Uterus (tissue), 2 donors: ENCODE data around the gene PSTPIP1.

Experiments
- CTCF ChIP-seq, 4 experiments: fragments of 200-600 bp in 2 of 4; fragments of 450-650 bp in 2 of 4; sonication (generic) in 2 of 4; IDR thresholded peaks; one replicate each; pipeline ENCODE4 v1.5.1; 2016 to 2019; ENCODE audit warnings: antibody characterized with exemption in 4 of 4, mild to moderate bottlenecking in 2 of 4, moderate library complexity in 1 of 4
- POLR2A ChIP-seq, 2 donors: fragments of 450-650 bp; IDR thresholded peaks; one replicate each; pipeline ENCODE4 v1.6.1; 2016; ENCODE audit warnings: antibody characterized with exemption in 2 of 2, mild to moderate bottlenecking in 1 of 2, moderate library complexity in 1 of 2

DNA sequence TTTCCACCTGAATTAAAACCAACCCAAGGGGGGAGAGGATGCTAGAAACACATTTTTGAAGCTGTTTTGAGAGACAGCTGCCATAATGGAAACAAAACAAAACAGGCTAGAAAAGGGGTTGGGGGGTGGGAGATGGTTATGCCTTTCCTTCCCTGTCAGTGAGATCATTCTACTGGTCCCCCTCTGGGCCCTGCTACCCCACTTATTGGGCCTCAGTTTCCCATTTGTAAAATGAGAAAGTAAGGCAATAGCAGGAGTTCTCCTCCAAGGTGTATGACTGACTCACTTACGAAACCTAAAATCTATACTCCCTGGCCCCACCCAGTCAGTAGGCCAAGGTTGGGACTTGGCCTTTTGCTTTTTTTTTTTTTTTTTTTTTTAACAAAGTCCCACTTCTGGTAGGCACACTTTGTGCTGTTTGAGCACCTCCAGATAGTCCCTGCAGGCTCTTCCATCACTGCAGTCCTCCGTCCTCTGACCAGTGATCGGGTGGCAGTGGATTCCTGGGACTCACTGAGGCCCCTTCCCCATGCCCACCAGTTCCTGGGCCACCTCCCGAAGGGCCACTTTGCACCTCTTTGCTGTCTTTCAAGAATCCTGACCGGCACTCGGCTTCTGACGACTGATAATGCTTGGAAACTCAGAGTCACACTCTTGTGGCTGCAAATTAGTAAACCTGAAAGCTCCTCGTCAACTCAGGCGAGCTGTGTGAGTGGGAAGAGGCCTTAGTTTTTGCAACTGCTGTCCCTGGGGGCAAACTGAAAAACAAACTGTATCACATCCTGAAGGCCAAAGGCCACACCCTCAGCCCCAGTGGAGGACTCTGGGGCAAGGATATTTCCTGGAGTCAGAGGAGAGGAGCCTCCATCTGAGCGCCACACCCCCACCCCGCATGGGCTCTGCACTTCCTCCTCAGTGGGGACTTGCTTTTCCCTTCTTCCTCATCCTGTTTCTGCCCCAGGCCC is 6.7 kb upstream of the PSTPIP1 start:
- TF ChIP-seq CTCF (IDR thresholded peaks at IDR 0.05) = no peak
- no peak for TF ChIP-seq POLR2A (IDR thresholded peaks at IDR 0.05)
